MCF 10A (cell line): ENCODE data around the gene AIP. TPM values are rescaled to one million over a fixed set of nuclear protein-coding genes. Genes with fewer than 3 reads are reported as not detected.

ENCODE experiments used
- BruUV-seq: library from RNA; stranded (reverse); fragments of 400-500 nt; replicated peaks from 2 replicates; lab custom pipeline; 2021; lab: Mats Ljungman, UMichigan
- CTCF ChIA-PET: fragments of 300-600 bp; sonication (Branson Sonifier 250); formaldehyde crosslinking; extraction: SDS; loops from one replicate; lab custom pipeline; 2021; ENCODE audit warnings: antibody characterized with exemption, inconsistent platforms; lab: Yijun Ruan, JAX
- POLR2A ChIA-PET: fragments of 300-600, 350-650 bp; sonication (Branson Sonifier 250); formaldehyde crosslinking; extraction: SDS; loops from one replicate; lab custom pipeline; 2020; ENCODE audit warnings: antibody characterized with exemption, inconsistent platforms; lab: Yijun Ruan, JAX
- DNase-seq: peaks from one replicate; pipeline ENCODE4 v3.0.0-alpha.2; 2018; ENCODE audit not compliant: unreplicated experiment
- H3K27ac Mint-ChIP-seq: one replicate; pipeline ENCODE4 v1.8.0; 2022; ENCODE audit warnings: mild to moderate bottlenecking, low read depth, mixed read lengths; ENCODE audit not compliant: unreplicated experiment
- H3K27me3 Mint-ChIP-seq: one replicate; pipeline ENCODE4 v1.8.0; 2022; ENCODE audit warnings: mixed read lengths; ENCODE audit not compliant: insufficient read depth, unreplicated experiment
- H3K36me3 Mint-ChIP-seq: one replicate; pipeline ENCODE4 v1.8.0; 2022; ENCODE audit warnings: mild to moderate bottlenecking, moderate library complexity, mixed read lengths; ENCODE audit not compliant: insufficient read depth, unreplicated experiment
- H3K4me1 Mint-ChIP-seq: one replicate; pipeline ENCODE4 v1.8.0; 2022; ENCODE audit warnings: mixed read lengths; ENCODE audit not compliant: insufficient read depth, unreplicated experiment
- H3K4me3 Mint-ChIP-seq: one replicate; pipeline ENCODE4 v1.8.0; 2022; ENCODE audit warnings: mild to moderate bottlenecking, moderate library complexity, mixed read lengths; ENCODE audit not compliant: unreplicated experiment
- H3K9me3 Mint-ChIP-seq: one replicate; pipeline ENCODE4 v1.8.0; 2022; ENCODE audit warnings: mixed read lengths; ENCODE audit not compliant: unreplicated experiment
- CTCF ChIP-seq: fragments of 200-600 bp; IDR thresholded peaks from one replicate; pipeline ENCODE4 v1.8.0; 2022; ENCODE audit warnings: antibody characterized with exemption, mild to moderate bottlenecking; ENCODE audit not compliant: unreplicated experiment
- intact Hi-C: fragments of 100-400 bp; cut with micrococcal nuclease; formaldehyde crosslinking; loops from 2 replicates; pipeline ENCODE4 v1.14.1; 2022
- total RNA-seq: library from RNA; stranded (reverse); gene quantifications from 2 replicates; pipeline ENCODE4 v1.2.3, GENCODE V29; 2022

AIP gene
- total RNA-seq, 1 experiment from 2014 or later = 30.5 TPM

GRCh38 chr11:67522338-67522737 is 39.5 kb downstream of the AIP start:
- peaks cover 11% of the 10 kb centered on the region for H3K27me3 Mint-ChIP-seq
- no peaks in the 10 kb centered on the region for H3K36me3 Mint-ChIP-seq
- no peak for TF ChIP-seq CTCF
- no peak overlapping the region for H3K27ac Mint-ChIP-seq
- DNase-seq = no peak
- ChIA-PET POLR2A (no interaction called here), CTCF (no interaction called here)
- BruUV-seq = no TSS peak
- no peaks in the 10 kb centered on the region for H3K4me1 Mint-ChIP-seq
- H3K4me3 Mint-ChIP-seq = no peak overlapping the region
- intact Hi-C loops = no loop called here
- H3K9me3 Mint-ChIP-seq = peaks cover 5% of the 10 kb centered on the region

- CTCF ChIA-PET = no interaction called here
- Mint-ChIP-seq H3K9me3 (peaks cover 10% of the 10 kb centered on the region), H3K27me3 (peaks cover 11% of the 10 kb centered on the region), H3K4me1 (no peaks in the 10 kb centered on the region), H3K36me3 (no peaks in the 10 kb centered on the region), H3K27ac (no peak within 1 kb of the TSS), H3K4me3 (no peak within 1 kb of the TSS)
- no TSS peak for BruUV-seq
- no peak for TF ChIP-seq CTCF
- DNase-seq = no peak
- intact Hi-C loops = no loop called here
- POLR2A ChIA-PET = no interaction called here
Observed at GRCh38 chr11:67522844-67523555, 40.2 kb downstream of the AIP start, which contains the start of gene CABP2. Gene CABP2, minus strand, starts transcription at chr11:67523446. Its CDS starts 120 bp downstream, at chr11:67523326.

DNA sequence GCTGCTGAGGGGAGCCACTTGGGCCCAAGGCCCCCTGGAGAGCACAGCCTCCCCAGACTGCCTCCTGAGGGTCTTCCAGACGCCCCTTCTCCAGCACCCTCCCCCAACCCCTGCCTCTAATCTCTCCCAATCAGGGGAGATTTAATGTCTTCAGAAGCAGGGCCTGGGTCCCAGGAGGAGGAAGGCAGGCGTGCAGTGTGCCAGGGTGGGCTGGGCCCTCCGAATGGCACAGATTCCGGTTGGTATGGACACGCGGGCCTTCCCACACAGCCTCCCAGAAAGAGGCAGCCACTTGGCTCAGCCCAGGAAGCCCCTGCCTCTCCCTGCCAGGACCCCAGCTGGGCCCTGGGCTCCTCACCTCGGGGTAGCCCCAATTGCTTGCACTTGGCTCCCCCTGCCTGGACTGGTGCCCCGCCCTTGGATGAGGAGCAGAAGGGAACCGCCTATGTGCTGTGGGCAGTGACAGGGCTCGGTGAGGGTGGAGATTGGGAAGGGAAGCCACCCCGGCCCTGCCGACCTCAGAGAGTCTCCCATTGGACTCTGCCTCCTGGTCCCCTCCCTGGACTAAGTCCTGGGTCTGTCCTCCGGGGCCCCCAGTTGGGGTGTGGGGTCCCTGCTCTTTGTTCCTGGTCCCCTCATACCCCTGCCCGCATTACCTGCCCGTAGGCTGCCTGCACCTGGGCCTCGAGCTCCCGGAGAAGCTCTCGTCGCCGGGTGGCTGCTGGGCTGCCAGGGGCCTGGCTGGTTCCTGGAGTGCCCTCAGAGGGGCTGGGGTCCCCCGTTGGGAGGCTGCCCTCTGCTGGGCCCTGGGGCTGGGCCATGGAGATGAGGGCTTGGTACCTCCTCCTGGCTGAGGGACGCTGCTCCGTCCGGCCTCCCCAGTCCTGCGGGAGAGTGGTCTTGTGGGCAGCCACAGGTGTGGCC is 41.0 kb downstream of the AIP start:
- Mint-ChIP-seq H3K4me1 (no peaks in the 10 kb centered on the region), H3K27ac (no peak overlapping the region), H3K9me3 (peaks cover 10% of the 10 kb centered on the region), H3K4me3 (no peak overlapping the region), H3K27me3 (peaks cover 11% of the 10 kb centered on the region), H3K36me3 (no peaks in the 10 kb centered on the region)
- DNase-seq = no peak
- intact Hi-C loops = no loop called here
- ChIA-PET CTCF (no interaction called here), POLR2A (no interaction called here)
- no peak for TF ChIP-seq CTCF
- BruUV-seq = no TSS peak

DNA sequence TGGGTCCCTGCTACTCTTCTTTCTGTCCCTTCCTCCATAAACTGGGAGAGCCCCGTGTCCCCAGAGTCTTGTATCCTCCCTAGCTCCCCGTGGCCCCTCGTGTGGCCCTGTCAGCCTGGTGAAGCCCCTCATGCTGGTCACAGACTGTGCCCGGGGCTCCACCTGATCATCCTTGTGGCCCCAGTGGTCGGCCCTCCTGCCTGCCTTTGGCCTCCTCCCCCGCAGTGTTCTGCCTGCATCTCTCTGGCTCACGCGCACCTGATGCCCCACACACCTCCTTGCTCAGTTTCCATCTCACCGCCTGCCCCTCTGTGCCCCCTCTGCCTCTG is 41.6 kb downstream of the AIP start:
- Mint-ChIP-seq H3K9me3 (peaks cover 10% of the 10 kb centered on the region), H3K4me1 (peaks cover 4% of the 10 kb centered on the region), H3K27me3 (peaks cover 11% of the 10 kb centered on the region), H3K27ac (no peak overlapping the region), H3K4me3 (no peak overlapping the region), H3K36me3 (no peaks in the 10 kb centered on the region)
- TF ChIP-seq CTCF = no peak
- BruUV-seq = no TSS peak
- intact Hi-C loops = no loop called here
- POLR2A ChIA-PET = no interaction called here
- DNase-seq = no peak
- CTCF ChIA-PET = no interaction called here
